Globus pallidus (tissue), 1 donor: ENCODE results near the gene SENP5.

ENCODE experiments used
- DNase-seq: peaks from one replicate; pipeline ENCODE4 v3.0.0-alpha.2; 2015; ENCODE audit warnings: low spot score

SENP5 gene

DNA sequence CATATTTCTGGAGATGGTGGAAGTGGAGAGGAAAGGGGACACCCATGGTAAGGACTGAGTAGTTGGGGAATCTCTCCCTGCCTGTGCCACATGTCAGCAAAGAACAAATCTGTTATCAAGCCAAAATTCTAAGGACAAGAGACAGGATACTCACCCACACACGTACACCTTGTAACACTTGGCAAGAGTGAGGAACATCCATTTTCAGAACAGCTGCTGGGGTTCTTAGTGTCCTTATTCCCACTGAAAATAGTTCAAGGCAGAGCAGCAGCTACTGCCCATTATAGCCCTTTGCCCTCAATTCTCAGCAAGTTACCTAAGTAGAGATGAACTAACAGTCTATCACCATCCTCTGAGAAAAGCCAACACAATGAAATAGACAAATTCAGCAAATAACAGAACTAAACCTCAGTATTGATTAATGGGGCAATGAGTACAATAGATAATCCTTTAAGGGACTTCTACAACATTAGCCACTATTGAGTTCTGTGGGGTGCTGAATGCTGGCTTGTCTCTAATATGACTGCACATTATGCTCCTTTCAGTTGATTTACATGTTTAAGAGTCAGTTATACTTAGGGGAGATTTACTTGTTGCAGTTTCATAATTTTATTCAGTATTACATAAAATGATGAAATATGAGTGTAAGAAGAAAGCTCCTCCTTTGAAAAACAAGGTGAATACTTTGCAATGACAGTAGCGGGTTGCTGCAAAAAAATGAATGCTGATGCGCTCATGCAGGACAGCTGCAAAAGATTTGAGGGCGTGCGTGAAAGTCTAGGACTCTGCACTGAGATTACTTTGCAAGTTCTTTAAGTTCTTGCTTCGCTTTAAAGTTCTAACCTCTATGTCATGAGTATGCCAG lies 22.4 kb downstream of the SENP5 start:
- no peak for DNase-seq

- DNase-seq, result no peak
Measured at GRCh38 chr3:196894557-196895295, 27.0 kb downstream of the SENP5 start.

- DNase-seq, result no peak
Measured at GRCh38 chr3:196896229-196896628, 28.5 kb downstream of the SENP5 start.

DNA sequence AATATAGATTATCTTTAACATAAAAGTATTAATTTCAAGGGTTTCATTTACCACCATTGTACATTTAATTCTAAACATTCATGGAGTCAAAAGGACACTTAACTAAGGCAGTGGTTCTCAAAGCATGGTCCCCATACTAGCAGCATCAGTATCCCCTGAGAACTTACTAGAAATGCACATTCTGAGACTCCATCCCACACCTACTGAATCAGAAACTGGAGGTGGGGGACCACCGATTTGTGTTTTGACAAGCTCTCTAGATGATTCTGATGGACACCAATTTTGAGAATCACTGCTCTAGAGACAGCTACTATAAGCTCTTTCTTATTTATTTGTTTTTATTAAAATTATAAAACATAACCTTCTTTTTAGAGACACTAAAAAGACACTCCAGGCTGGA lies 34.0 kb downstream of the SENP5 start:
- no peak for DNase-seq

DNA sequence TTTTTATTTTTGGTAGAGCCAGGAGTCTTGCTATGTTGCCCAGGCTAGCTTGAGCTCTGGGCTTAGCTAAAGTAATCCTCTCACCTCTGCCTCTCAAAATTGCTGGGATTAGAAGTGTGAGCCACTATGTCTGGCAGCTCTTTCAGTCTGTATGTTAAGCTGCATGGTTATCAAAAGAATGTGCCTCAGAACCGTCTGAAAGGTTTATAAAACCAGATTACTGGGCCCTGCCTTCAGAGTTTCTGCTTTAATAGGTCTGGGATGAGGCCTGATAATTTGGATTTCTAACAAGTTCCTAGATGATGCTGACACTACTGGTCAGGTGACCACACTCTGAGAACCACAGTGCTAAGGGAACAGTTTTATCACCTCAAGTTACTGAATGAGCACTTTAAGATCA lies 34.6 kb downstream of the SENP5 start:
- no peak for DNase-seq

DNA sequence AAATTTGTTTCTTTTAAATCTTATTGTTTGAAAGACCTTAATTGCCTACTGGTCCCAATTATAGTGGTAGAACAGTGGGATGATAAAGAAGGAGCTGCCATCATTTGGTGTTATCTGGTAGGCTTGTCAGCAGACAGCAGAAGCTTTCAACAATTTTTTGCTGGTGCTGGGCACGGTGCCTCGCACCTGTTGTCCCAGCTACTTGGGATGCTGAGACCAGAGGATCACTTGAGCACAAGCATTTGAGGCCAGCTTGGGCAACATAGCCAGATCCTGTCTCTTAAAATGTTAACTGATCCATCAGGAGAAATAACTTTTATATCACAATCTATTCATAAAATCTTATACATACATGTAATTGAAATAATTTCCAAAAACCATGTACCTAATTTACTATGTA lies 36.0 kb downstream of the SENP5 start:
- DNase-seq, result no peak

DNA sequence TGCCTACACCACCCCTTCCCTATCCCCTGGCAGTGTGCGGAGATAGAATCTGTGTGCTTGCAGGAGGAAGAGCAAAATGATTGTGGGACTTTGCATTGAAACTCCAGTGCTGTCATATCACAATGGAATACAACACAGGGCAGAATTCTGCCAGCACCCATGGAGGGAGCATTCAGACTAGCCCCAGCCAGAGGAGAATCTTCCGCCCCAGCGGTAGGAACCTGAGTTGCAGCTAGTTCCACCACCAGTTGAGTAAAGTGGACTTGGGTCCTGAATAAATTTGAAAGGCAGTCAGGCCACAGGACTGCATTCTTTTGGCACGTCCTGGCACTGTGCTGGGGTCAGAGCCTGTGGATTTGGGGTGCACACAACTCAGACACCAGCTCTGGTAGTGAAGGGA lies 47.1 kb downstream of the SENP5 start:
- no peak for DNase-seq

DNA sequence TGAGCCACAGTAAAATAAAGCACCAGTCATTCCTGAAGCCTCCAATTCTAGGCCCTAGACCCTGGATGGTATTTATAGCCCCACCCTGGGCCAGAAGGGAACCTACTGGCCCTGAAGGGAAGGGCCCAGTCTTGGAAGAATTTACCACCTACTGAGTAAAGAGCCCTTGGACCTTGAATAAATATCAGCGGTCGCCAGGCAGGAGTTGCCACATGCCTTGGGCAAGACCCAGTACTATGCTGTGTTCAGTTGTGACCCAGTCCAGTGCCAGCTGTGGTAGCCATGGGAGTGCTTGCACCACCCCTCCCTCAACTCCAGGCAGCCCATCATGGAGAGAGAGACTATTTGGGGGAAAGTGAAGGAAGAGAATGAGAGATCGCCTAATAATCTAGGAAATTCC lies 47.7 kb downstream of the SENP5 start:
- no peak for DNase-seq

DNA sequence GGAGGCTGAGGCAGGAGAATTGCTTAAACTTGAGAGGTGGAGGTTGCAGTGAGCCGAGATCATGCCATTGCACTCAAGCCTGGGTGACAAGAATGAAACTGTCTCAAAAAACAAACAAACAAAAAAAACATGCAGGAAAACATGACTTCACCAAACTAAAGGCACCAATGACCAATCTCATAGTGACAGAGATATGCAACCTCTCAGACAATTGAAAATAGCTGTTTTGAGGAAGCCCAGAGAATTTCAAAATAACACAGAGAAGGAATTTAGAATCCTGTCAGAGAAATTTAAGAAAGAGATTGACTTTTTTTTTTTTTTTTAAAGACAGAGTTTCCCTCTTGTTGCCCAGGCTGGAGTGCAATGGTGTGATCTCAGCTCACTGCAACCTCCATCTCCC lies 48.5 kb downstream of the SENP5 start:
- no peak for DNase-seq

DNA sequence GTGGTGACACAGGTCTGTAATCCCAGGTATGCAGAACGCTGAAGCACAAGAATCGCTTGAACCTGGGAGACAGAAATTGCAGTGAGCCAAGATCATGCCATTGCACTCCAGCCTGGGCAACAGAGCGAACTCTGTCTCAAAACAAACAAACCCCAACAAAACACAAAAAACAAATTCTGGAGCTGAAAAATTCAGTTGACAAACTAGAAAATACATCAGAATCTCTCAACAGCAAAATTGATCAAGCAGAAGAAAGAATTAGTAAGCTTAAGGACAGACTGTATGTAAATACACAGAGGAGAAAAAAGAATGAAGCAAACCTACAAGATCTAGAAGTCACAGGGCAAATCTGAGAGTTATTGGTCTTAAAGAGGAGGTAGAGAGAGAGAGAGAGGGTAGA lies 49.3 kb downstream of the SENP5 start:
- DNase-seq, result no peak

- no peak for DNase-seq
Measured at GRCh38 chr3:196918968-196919367, 51.2 kb downstream of the SENP5 start.

GRCh38 chr3:196920733-196921132 lies 53.0 kb downstream of the SENP5 start:
- no peak for DNase-seq

GRCh38 chr3:196927571-196928453 lies 60.1 kb downstream of the SENP5 start:
- DNase-seq, result no peak

- no peak for DNase-seq
Measured at GRCh38 chr3:196931157-196931556, 63.4 kb downstream of the SENP5 start.

DNA sequence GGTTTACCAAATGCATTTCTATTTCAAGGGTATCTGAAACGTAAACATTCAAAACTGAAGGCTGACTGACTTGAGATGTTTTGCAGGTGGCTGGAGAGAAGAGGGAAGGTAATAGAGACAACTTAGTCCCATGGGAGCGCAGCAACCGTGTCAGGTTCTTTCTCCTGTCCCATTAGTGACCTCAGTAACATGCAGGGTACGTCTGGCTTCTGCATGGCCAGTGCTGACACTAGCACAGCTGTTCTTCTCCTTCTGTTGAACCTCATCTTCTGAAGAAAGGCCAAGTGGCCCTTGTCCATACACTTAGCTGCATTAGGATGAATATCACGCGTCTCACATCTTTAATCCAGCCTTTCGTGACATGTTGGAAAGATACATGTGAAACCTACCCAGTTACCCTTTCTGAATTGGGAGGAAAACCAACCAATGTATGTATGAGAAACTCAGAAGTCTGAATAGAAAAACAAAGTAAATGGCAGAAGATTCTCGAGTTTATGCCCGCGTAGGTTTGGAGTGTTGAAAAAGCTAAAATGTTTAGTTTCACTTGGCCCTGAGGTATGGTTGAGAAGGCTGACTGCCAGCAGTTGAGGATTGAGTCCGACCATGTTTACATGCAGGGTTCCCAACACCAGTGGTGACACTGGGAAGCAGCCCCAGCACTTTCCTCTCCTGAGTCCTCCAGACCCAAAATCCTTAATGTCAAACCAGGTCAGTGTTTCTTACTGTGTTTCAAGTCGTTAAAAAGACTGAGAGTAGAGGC lies 64.3 kb downstream of the SENP5 start:
- no peak for DNase-seq

- no peak for DNase-seq
Measured at GRCh38 chr3:196932600-196932999, 64.9 kb downstream of the SENP5 start.

DNA sequence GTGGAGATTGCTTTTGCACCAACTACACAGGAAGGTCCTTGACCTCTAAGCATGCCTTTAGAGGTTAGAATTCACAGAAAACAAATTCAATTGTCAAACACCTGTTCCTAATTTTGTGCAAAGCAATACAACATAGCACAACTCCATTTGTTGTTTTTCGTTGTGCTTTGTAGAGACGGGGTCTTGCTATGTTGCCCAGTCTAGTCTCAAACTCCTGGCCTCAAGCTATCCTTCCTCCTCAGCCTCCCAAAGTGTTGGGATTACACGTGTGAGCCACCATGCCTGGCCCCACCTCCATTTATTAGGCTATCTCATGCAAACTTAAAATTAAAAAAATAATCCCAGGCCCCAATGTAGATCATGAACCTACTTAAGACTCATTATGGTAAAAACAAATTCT lies 68.6 kb downstream of the SENP5 start:
- DNase-seq, result no peak

GRCh38 chr3:196938124-196938523 lies 70.4 kb downstream of the SENP5 start:
- no peak for DNase-seq

DNA sequence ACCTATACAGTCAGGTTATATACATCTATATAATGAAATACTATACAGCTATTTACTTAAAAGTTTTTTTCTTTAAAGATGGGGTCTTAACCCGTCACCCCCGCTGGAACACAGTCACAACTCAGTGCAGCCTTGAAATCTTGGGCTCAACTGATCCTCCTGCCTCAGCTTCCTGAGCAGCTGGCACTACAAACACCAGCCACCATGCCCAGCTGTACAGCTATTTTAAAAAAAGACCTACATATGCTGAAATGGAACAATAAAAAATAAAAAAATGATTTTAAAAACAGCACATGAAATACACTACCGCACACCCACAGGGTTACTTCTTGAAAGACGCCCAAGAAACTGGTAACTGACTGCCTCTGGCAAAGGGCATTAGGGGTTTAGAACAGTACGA lies 70.9 kb downstream of the SENP5 start:
- DNase-seq, result no peak

- DNase-seq, result no peak
Measured at GRCh38 chr3:196941729-196942225, 74.1 kb downstream of the SENP5 start.

- peak; percentile 93 for DNase-seq
Measured at GRCh38 chr3:196942226-196942914, 74.7 kb downstream of the SENP5 start, which contains the start of gene NCBP2. Gene NCBP2 (minus strand): TSS chr3:196942528. CDS start chr3:196942503, 25 bp downstream.
